ENCODE measurements around the gene CROT.

CROT gene

DNA sequence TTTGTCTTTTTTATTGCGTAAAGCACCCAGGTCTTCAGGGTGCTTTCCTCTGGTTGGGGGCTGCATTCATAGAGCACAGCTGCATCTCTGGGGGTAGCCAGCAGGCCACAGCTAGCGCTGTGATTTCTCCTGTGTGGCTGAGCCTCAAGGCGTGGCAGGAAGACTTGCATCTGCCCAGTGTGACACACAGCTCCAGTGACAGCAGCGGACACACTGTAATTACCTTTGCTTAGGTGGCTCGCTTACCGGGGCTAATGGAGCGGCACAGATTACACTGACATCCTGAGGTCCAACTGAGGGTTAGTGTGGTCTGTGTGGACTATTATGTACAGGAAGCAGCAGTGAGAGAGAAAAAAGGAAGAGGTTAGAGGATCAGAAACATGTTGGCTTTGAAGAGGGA, 102.9 kb downstream of the CROT start:
- H3K4me3 ChIP-seq (ENCODE audit: low read depth, low read length): no peak overlapping the region
- no peak for DNase-seq (ENCODE audit: low read depth)
- TF ChIP-seq, protein P1, sequence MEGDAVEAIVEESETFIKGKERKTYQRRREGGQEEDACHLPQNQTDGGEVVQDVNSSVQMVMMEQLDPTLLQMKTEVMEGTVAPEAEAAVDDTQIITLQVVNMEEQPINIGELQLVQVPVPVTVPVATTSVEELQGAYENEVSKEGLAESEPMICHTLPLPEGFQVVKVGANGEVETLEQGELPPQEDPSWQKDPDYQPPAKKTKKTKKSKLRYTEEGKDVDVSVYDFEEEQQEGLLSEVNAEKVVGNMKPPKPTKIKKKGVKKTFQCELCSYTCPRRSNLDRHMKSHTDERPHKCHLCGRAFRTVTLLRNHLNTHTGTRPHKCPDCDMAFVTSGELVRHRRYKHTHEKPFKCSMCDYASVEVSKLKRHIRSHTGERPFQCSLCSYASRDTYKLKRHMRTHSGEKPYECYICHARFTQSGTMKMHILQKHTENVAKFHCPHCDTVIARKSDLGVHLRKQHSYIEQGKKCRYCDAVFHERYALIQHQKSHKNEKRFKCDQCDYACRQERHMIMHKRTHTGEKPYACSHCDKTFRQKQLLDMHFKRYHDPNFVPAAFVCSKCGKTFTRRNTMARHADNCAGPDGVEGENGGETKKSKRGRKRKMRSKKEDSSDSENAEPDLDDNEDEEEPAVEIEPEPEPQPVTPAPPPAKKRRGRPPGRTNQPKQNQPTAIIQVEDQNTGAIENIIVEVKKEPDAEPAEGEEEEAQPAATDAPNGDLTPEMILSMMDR (IDR thresholded peaks at IDR 0.05; ENCODE audit: insufficient read depth, low read depth, low read length, missing control alignments): no peak

Data from GM12865 (cell line).